Gastroesophageal sphincter (tissue), 3 donors: ENCODE results near the gene BLOC1S3.

Experiments used
- EP300 ChIP-seq: sonication (generic); formaldehyde crosslinking; IDR thresholded peaks from one replicate; pipeline ENCODE4 v1.6.1; 2017; ENCODE audit warnings: antibody characterized with exemption, mild to moderate bottlenecking
- POLR2A ChIP-seq, 2 donors: fragments of 450-650 bp; IDR thresholded peaks; one replicate each; pipeline ENCODE4 v1.6.1; 2017; ENCODE audit warnings: antibody characterized with exemption in 2 of 2, mild to moderate bottlenecking in 2 of 2, moderate library complexity in 1 of 2
- POLR2AphosphoS5 ChIP-seq: sonication (generic); formaldehyde crosslinking; IDR thresholded peaks from one replicate; pipeline ENCODE4 v1.6.1; 2017; ENCODE audit warnings: antibody characterized with exemption
- TF ChIP-seq, protein P1 (sequence below), 4 experiments: fragments of 200-600 bp in 2 of 4; fragments of 450-650 bp in 2 of 4; sonication (generic) in 1 of 4; IDR thresholded peaks; one replicate each; pipeline ENCODE4 v1.5.1; 2017 to 2019; ENCODE audit warnings: antibody characterized with exemption in 4 of 4, mild to moderate bottlenecking in 2 of 4, moderate library complexity in 2 of 4

DNA sequence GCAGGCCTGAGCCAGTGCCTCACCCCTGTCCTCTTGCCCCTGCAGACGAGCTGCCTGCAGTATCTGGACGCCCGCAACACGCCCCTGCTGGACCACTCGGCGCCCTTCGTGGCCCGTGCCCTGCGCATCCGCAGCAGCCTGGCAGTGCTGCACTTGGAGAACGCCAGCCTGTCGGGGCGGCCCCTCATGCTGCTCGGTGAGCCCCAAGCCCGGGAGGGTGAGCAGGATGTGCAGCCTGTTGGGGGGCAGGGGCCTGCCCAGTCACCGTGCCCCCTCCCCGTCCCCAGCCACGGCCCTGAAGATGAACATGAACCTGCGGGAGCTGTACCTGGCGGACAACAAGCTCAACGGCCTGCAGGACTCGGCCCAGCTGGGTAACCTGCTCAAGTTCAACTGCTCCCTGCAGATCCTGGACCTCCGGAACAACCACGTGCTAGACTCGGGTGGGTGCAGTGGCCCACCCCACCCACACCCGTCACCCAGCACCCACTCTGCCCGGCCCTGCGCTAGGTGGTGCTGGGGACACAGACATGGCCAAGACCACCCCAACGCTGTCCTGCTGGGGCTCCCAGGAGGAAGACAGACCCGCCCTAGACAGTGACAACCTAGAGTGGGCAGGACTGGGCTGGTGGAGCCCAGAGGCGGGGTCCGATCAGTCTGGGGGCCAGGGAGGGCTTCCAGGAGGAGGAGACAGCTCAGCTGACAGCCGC lies 36.4 kb upstream of the BLOC1S3 start:
- TF ChIP-seq, protein P1, sequence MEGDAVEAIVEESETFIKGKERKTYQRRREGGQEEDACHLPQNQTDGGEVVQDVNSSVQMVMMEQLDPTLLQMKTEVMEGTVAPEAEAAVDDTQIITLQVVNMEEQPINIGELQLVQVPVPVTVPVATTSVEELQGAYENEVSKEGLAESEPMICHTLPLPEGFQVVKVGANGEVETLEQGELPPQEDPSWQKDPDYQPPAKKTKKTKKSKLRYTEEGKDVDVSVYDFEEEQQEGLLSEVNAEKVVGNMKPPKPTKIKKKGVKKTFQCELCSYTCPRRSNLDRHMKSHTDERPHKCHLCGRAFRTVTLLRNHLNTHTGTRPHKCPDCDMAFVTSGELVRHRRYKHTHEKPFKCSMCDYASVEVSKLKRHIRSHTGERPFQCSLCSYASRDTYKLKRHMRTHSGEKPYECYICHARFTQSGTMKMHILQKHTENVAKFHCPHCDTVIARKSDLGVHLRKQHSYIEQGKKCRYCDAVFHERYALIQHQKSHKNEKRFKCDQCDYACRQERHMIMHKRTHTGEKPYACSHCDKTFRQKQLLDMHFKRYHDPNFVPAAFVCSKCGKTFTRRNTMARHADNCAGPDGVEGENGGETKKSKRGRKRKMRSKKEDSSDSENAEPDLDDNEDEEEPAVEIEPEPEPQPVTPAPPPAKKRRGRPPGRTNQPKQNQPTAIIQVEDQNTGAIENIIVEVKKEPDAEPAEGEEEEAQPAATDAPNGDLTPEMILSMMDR (IDR thresholded peaks at IDR 0.05), result no peak
- TF ChIP-seq POLR2AphosphoS5 (no peak), POLR2A (IDR thresholded peaks at IDR 0.05) (no peak), EP300 (no peak)
